ENCODE measurements around the gene CELF6.
"Not testable (repeated sequence)": the region's sequence is repeated elsewhere in the genome, so short reads cannot be mapped to it uniquely, and the experiment has no call there.

CELF6 gene

GRCh38 chr15:72315706-72316370, 4.1 kb downstream of the CELF6 start:
- no peak for DNase-seq (ENCODE audit: low read depth in 2 of 2)

- no peak for DNase-seq (ENCODE audit: low read depth in 2 of 2)
Measured at GRCh38 chr15:72313881-72314280, 6.1 kb downstream of the CELF6 start.

GRCh38 chr15:72313448-72313840, 6.5 kb downstream of the CELF6 start:
- no peak for DNase-seq (ENCODE audit: low read depth in 2 of 2)

- peak in 1 of 2 experiments; percentile 16 for DNase-seq (ENCODE audit: low read depth in 2 of 2)
Measured at GRCh38 chr15:72312605-72313447, 7.1 kb downstream of the CELF6 start.

GRCh38 chr15:72307026-72307425, 12.9 kb downstream of the CELF6 start:
- DNase-seq (ENCODE audit: low read depth in 2 of 2), result no peak

- DNase-seq (ENCODE audit: low read depth in 2 of 2), result peak; percentile 4 to 9
Measured at GRCh38 chr15:72306211-72306785, 13.7 kb downstream of the CELF6 start.

- DNase-seq (ENCODE audit: low read depth in 2 of 2), result no peak
Measured at GRCh38 chr15:72304596-72304995, 15.4 kb downstream of the CELF6 start.

GRCh38 chr15:72302955-72303354, 17.0 kb downstream of the CELF6 start:
- no peak for DNase-seq (ENCODE audit: low read depth in 2 of 2)

GRCh38 chr15:72289597-72290325, 30.2 kb downstream of the CELF6 start:
- no peak for DNase-seq (ENCODE audit: low read depth in 2 of 2)

- DNase-seq (ENCODE audit: low read depth in 2 of 2), result no peak
Measured at GRCh38 chr15:72288796-72289596, 31.0 kb downstream of the CELF6 start.

- DNase-seq (ENCODE audit: low read depth in 2 of 2), result peak in 1 of 2 experiments; percentile 0
Measured at GRCh38 chr15:72285927-72286516, 33.9 kb downstream of the CELF6 start.

- no peak for DNase-seq (ENCODE audit: low read depth in 2 of 2)
Measured at GRCh38 chr15:72285402-72285801, 34.6 kb downstream of the CELF6 start.

- no peak for DNase-seq (ENCODE audit: low read depth in 2 of 2)
Measured at GRCh38 chr15:72284781-72285180, 35.2 kb downstream of the CELF6 start.

- DNase-seq (ENCODE audit: low read depth in 2 of 2), result no peak
Measured at GRCh38 chr15:72281713-72282112, 38.2 kb downstream of the CELF6 start.

GRCh38 chr15:72280751-72281150, 39.2 kb downstream of the CELF6 start:
- DNase-seq (ENCODE audit: low read depth in 2 of 2), result no peak

GRCh38 chr15:72278737-72279136, 41.2 kb downstream of the CELF6 start:
- no peak for DNase-seq (ENCODE audit: low read depth in 2 of 2)

GRCh38 chr15:72276326-72276700, 43.6 kb downstream of the CELF6 start:
- no peak for DNase-seq (ENCODE audit: low read depth in 2 of 2)

GRCh38 chr15:72275635-72276325, 44.2 kb downstream of the CELF6 start:
- DNase-seq (ENCODE audit: low read depth in 2 of 2), result not testable (repeated sequence)

GRCh38 chr15:72272997-72273352, 47.0 kb downstream of the CELF6 start:
- peak in 1 of 2 experiments; percentile 0 for DNase-seq (ENCODE audit: low read depth in 2 of 2)

GRCh38 chr15:72272213-72272996, 47.6 kb downstream of the CELF6 start, which contains the start of gene PARP6:
TSS of gene PARP6 (minus strand) at chr15:72272554. CDS start at chr15:72267477, 5,077 bp downstream.
- DNase-seq (ENCODE audit: low read depth in 2 of 2), result peak; percentile 96
